Peyer's patch (tissue), 4 donors: ENCODE data around the gene OR6C74. TPM values are rescaled to one million over a fixed set of nuclear protein-coding genes. Genes with fewer than 3 reads are reported as not detected.

ENCODE experiments used
- DNase-seq, 3 donors: peaks; one replicate each; pipeline ENCODE4 v3.0.0-alpha.2; 2017 to 2019
- H3K27ac ChIP-seq, 4 donors: fragments of 200-600 bp; sonication (generic); one replicate each; pipeline ENCODE4 v1.5.1; 2016 to 2019
- H3K27me3 ChIP-seq, 2 donors: fragments of 200-600 bp; sonication (generic); one replicate each; pipeline ENCODE4 v1.5.1; 2019
- H3K36me3 ChIP-seq, 3 donors: fragments of 200-600 bp; sonication (generic); one replicate each; pipeline ENCODE4 v1.5.1; 2016 to 2019
- H3K4me1 ChIP-seq, 4 donors: fragments of 200-600 bp; sonication (generic); one replicate each; pipeline ENCODE4 v1.5.1; 2016 to 2019
- H3K4me3 ChIP-seq, 4 donors: fragments of 200-600 bp; sonication (generic); 1 replicate in 3 of 4; 2 replicates in 1 of 4; pipeline ENCODE4 v1.5.1; 2016 to 2019; ENCODE audit warnings: mild to moderate bottlenecking in 1 of 4
- H3K9me3 ChIP-seq, 4 donors: fragments of 200-600 bp; sonication (generic); one replicate each; pipeline ENCODE4 v1.5.1; 2016 to 2019; ENCODE audit warnings: mild to moderate bottlenecking in 1 of 4
- POLR2A ChIP-seq, 2 donors: fragments of 450-650 bp; IDR thresholded peaks; one replicate each; pipeline ENCODE4 v1.5.1; 2017; ENCODE audit warnings: antibody characterized with exemption in 2 of 2, mild to moderate bottlenecking in 2 of 2, moderate library complexity in 2 of 2
- total RNA-seq, 4 donors: library from RNA; depleted of rRNA; stranded (reverse); fragments of >200 nt; gene quantifications; one replicate each; pipeline ENCODE4 v1.1.0, GENCODE V29; 2016
- TF ChIP-seq, protein P1 (sequence below), 6 experiments: fragments of 450-650 bp in 4 of 6; fragments of 200-600 bp in 2 of 6; sonication (generic) in 1 of 6; IDR thresholded peaks; one replicate each; pipeline ENCODE4 v1.5.1; 2017 to 2019; ENCODE audit warnings: antibody characterized with exemption in 6 of 6, mild to moderate bottlenecking in 3 of 6, moderate library complexity in 1 of 6

The OR6C74 gene
- not detected for total RNA-seq

DNA sequence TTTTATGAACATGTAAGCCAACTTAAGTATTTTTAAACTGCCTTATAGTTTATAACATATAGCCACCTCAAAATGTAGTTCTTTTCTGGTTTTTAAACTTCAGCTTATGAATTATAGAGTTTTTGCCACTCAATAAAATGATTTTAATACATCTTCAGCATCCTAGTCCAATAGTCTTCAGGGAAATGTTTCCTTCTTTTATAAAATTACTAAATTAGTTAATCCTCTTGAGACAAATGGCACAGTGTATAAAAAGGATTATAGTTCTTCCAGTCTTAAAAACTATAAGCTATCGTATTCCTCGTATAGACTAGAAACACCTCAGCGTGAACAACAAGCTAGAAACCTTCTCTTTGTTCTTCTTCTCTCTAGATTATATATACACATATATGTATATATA, at the start of gene OR6C74:
Gene OR6C74, plus strand, starts transcription at position 301 of the 400 bp plus-strand sequence. CDS start 2,679 bp downstream, outside the sequence.
- no peaks in the 10 kb centered on the region for H3K9me3 ChIP-seq
- H3K27ac ChIP-seq: no peak within 1 kb of the TSS
- H3K27me3 ChIP-seq: no peaks in the 10 kb centered on the region
- no peaks in the 10 kb centered on the region for H3K36me3 ChIP-seq
- DNase-seq: no peak
- H3K4me1 ChIP-seq: no peaks in the 10 kb centered on the region
- H3K4me3 ChIP-seq: no peak within 1 kb of the TSS
- TF ChIP-seq POLR2A (IDR thresholded peaks at IDR 0.05): no peak
- TF ChIP-seq, protein P1, sequence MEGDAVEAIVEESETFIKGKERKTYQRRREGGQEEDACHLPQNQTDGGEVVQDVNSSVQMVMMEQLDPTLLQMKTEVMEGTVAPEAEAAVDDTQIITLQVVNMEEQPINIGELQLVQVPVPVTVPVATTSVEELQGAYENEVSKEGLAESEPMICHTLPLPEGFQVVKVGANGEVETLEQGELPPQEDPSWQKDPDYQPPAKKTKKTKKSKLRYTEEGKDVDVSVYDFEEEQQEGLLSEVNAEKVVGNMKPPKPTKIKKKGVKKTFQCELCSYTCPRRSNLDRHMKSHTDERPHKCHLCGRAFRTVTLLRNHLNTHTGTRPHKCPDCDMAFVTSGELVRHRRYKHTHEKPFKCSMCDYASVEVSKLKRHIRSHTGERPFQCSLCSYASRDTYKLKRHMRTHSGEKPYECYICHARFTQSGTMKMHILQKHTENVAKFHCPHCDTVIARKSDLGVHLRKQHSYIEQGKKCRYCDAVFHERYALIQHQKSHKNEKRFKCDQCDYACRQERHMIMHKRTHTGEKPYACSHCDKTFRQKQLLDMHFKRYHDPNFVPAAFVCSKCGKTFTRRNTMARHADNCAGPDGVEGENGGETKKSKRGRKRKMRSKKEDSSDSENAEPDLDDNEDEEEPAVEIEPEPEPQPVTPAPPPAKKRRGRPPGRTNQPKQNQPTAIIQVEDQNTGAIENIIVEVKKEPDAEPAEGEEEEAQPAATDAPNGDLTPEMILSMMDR (IDR thresholded peaks at IDR 0.05): no peak

DNA sequence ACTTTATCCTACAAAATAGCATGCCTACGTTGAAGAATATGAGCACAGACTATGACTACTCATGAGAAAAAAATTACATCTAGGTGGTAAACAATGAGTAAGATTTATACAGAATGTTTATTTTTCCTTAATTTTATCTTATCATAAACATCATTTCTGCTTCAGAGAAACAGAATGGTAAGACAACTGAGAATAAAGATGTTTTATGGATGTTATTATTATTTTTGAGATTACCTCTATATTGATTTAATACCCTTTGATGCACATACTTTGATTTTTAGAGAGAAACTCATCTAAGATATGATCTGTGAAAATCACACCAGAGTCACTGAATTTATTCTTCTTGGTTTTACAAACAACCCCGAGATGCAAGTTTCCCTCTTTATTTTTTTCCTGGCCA, 23.7 kb upstream of the OR6C74 start, which contains the start of gene OR10A7:
Gene OR10A7, plus strand, starts transcription at position 301 of the 400 bp plus-strand sequence. Its CDS starts 0 bp downstream, at position 301.
- no peak for DNase-seq
- Histone ChIP-seq H3K4me1 (no peaks in the 10 kb centered on the region), H3K27ac (no peak within 1 kb of the TSS), H3K27me3 (no peaks in the 10 kb centered on the region), H3K9me3 (no peaks in the 10 kb centered on the region), H3K36me3 (no peaks in the 10 kb centered on the region), H3K4me3 (no peak within 1 kb of the TSS)
- TF ChIP-seq, protein P1 (IDR thresholded peaks at IDR 0.05): no peak
- TF ChIP-seq POLR2A (IDR thresholded peaks at IDR 0.05): no peak

DNA sequence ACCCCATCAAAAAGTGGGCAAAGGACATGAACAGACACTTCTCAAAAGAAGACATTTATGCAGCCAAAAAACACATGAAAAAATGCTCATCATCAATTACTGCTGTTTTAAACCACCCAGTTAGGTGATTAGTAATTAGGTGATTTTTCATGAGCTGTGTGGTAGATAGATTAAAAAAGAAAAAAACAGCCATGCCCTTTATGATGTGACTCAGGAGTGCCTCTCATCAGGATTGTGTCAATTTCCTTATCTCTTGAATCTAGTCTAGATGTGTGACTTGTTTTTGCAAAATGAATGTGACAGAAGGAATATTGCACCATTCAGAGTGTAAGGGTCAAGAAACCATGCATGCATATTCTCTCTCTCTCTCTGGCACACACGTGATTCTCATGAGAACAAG, 17.9 kb upstream of the OR6C74 start:
- Histone ChIP-seq H3K9me3 (no peaks in the 10 kb centered on the region), H3K27ac (no peak overlapping the region)
- no peak for TF ChIP-seq POLR2A (IDR thresholded peaks at IDR 0.05)
- TF ChIP-seq, protein P1 (IDR thresholded peaks at IDR 0.05): no peak

DNA sequence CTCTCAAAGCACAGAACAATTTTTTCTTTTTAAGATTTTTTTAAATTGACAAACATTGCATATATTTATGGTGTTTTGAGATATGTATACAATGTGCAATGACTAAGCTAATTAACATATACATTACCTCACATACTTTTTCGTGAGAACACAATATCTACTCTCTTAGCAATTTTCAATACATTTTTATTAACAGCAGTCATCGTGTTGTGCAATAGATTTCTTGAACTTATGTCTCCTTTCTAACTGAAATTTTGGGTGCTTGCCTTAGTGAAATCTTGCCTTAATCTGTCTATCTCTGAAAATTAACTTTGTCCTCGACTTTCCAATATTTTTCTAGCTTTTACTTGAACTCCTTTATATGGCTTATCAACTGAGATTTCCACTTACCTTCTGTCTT, 16.8 kb upstream of the OR6C74 start:
- no peak overlapping the region for H3K4me3 ChIP-seq
- H3K4me1 ChIP-seq: no peaks in the 10 kb centered on the region
- H3K27me3 ChIP-seq: no peaks in the 10 kb centered on the region
- H3K36me3 ChIP-seq: no peaks in the 10 kb centered on the region
- TF ChIP-seq, protein P1 (IDR thresholded peaks at IDR 0.05): no peak
- TF ChIP-seq POLR2A (IDR thresholded peaks at IDR 0.05): no peak
- H3K27ac ChIP-seq: no peak overlapping the region
- no peaks in the 10 kb centered on the region for H3K9me3 ChIP-seq
- no peak for DNase-seq

More for the DNA sequence above, 17.9 kb upstream of the OR6C74 start:
- Histone ChIP-seq H3K4me1 (no peaks in the 10 kb centered on the region), H3K27me3 (no peaks in the 10 kb centered on the region), H3K4me3 (no peak overlapping the region), H3K36me3 (no peaks in the 10 kb centered on the region)
- no peak for DNase-seq

DNA sequence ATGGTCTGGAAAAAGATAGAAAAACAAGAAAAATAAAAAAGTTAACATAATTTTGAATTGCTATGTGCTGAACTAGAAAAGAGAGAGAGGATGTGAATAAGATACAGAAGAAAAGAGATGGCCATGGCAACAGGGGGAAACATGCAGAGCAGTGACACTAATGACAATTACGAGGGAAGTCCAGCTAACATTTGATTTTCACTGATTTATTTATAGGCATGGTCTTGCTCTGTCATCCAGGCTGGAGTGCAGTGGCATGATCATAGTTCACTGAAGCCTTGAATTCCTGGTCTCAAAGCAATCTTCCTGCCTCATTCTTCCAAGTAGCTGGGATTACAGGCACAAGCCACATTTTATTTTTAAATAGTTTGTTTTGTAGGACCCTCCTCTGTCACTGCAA, 1.8 kb downstream of the OR6C74 start:
- DNase-seq: no peak
- H3K9me3 ChIP-seq: no peaks in the 10 kb centered on the region
- H3K4me1 ChIP-seq: no peaks in the 10 kb centered on the region
- H3K36me3 ChIP-seq: no peaks in the 10 kb centered on the region
- no peaks in the 10 kb centered on the region for H3K27me3 ChIP-seq
- TF ChIP-seq, protein P1 (IDR thresholded peaks at IDR 0.05): no peak
- TF ChIP-seq POLR2A (IDR thresholded peaks at IDR 0.05): no peak
- no peak overlapping the region for H3K27ac ChIP-seq
- H3K4me3 ChIP-seq: no peak overlapping the region

DNA sequence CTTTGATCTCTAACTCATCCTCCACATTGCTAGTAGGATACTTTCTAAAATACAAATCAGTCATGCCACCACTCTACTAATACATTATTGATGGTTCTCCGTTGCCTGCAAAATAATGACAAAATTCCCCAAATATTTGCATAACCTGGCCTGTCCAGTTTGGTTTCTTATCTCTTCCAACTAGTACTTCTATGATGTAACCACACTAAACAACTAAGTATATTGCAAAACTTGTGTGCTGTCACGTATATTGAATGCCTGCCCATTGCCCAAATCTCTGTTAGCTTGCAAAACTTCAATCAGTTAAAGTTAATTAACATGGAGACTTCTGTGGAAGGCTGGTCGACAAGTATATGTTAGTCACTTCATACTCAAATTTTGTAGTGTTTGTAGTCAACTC, 6.5 kb downstream of the OR6C74 start:
- no peak for TF ChIP-seq POLR2A (IDR thresholded peaks at IDR 0.05)
- TF ChIP-seq, protein P1 (IDR thresholded peaks at IDR 0.05): no peak
- Histone ChIP-seq H3K4me3 (no peak overlapping the region), H3K27me3 (no peaks in the 10 kb centered on the region), H3K36me3 (no peaks in the 10 kb centered on the region), H3K4me1 (no peaks in the 10 kb centered on the region), H3K27ac (no peak overlapping the region), H3K9me3 (no peaks in the 10 kb centered on the region)
- DNase-seq: no peak
